Erythroblast (primary cell): ENCODE results near the gene CETP.

Experiments
- GATA1 ChIP-seq: IDR thresholded peaks from 2 replicates; pipeline ENCODE4 v1.6.1; 2011; ENCODE audit warnings: low read depth, mild to moderate bottlenecking, control low read depth, low read length, moderate library complexity
- POLR2A ChIP-seq: IDR thresholded peaks from 2 replicates; pipeline ENCODE4 v1.6.1; 2011; ENCODE audit warnings: mild to moderate bottlenecking, low read length

- TF ChIP-seq POLR2A, result no peak
- TF ChIP-seq GATA1, result no peak
Measured at GRCh38 chr16:57009643-57010170, 48.0 kb downstream of the CETP start.
